GM20000 (cell line): ENCODE data around the gene BACH2.

Experiments
- DNase-seq: peaks from one replicate; pipeline ENCODE4 v3.0.0; 2012; ENCODE audit warnings: low spot score
- CTCF ChIP-seq: IDR thresholded peaks from 2 replicates; pipeline ENCODE4 v1.5.1; 2012; ENCODE audit warnings: mild to moderate bottlenecking, control low read depth; ENCODE audit errors: extremely low read depth, missing control alignments

BACH2 gene

GRCh38 chr6:90105506-90106170 lies 191.0 kb downstream of the BACH2 start:
- TF ChIP-seq CTCF: no peak
- DNase-seq: no peak

DNA sequence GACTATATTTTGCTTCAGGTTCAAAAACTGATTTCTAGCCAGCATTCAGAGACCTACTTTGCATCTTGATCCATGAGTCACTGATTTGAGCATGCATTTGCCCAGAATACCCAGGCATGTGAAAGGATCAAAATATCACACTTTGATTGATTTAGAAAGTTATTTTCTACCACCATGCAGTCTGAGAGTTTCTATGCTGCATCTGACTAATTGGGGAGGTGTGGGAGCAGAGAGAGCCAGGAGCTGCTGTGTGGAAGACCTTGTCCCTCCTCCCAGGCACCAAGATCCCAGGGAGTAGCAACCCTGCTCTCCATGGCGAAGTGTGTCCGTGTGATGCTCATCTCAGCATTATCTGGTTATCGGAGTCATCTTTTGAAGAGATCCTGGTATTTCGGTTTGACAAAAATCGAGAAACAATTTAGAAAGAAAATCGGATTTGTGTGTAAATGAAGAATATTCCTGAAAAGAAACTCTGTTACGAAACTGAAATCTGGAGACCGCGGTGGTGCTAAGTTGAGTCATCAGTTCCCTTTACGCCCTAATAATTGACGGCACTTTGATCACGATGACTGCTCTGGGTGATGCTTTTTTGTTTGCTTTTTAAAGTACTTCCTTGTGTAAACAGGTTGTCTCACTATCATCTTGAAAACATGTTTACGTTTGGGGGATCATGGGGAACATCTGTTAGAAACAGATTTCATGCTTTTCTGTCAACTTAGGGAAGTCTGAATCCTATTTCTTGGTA lies 193.4 kb downstream of the BACH2 start:
- no peak for TF ChIP-seq CTCF
- no peak for DNase-seq

- TF ChIP-seq CTCF: no peak
- no peak for DNase-seq
These were observed 195.2 kb downstream of the BACH2 start for GRCh38 chr6:90101403-90101802.

DNA sequence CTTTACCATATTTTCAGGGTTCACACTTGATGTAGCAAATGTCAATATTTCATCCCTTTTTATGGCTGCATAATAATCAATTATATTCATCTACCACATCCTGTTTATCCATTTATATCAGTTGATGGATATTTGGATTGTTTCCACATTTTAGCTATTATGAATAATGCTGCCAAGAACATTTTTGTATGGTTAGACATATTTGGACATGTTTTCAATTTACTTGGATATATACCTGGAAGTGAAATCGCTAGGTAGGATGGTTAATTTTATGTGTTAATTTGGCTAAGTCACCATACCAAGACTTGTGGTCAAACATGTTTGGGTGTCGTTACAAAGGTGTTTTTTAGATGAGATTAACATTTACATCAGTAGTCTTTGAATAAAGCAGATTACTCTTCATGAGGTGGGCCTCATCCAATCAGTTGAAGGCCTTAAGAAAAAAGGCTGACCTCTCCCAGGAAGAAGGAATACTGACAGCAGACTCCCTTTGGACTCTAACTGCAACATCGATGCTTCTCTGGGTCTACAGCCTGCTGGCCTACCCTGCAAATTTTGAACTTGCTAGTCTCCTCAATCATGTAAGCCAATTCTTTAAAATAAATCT lies 196.5 kb downstream of the BACH2 start:
- no peak for TF ChIP-seq CTCF
- no peak for DNase-seq

DNA sequence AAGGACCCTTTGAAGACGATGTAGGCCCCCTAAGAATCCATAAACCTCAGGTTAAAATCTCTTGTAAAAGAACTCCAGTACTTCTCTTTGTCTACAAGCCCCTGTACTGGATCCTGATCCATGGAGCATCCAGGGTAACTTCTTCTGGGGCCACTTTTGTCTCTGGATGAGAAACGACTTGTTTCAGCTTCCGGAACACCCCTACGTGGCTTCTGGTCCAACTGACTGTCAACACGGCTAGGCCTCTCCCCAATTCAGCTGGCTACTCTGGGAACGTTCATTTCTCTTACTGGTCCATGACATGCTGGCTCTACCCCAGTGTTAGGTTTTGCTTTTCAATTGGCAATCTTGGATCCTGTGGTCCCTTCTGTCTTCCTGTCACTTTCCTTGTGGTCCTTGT lies 198.0 kb downstream of the BACH2 start:
- no peak for DNase-seq
- no peak for TF ChIP-seq CTCF

DNA sequence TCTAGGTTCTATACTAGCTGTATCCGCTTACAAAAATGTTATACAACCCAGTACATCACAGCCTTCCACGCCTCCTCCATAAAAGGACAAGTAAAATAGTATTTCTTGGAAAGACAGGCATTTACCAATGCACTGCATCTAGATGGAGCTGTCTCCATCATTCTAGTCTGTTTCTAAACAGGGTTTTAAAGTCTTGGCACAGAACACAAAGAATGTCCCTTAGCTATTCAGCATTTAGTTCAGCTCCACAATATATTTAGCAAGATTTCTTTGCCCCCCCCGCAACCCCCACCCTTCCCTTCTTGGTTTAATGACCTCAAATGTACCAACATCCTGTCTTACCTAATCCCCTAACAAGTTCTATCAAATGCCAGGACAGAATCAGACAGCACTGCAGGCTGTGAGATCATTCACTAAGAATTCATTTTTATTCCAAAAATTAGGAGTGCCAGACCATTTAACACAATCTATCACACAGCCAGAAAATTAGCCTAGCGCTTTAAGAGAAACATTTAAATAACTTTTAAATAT lies 198.6 kb downstream of the BACH2 start:
- no peak for TF ChIP-seq CTCF
- no peak for DNase-seq

GRCh38 chr6:90097356-90097755 lies 199.3 kb downstream of the BACH2 start:
- no peak for DNase-seq
- TF ChIP-seq CTCF: no peak
